Body of pancreas (tissue), 4 donors: ENCODE data around the gene SLCO6A1.

Experiments used
- POLR2A ChIP-seq, 3 donors: fragments of 450-650 bp; IDR thresholded peaks; one replicate each; pipeline ENCODE4 v1.6.1; 2016; ENCODE audit warnings: antibody characterized with exemption in 3 of 3, mild to moderate bottlenecking in 2 of 3
- TF ChIP-seq, protein P1 (sequence below), 7 experiments: fragments of 450-650 bp in 4 of 7; fragments of 200-600 bp in 3 of 7; sonication (generic) in 3 of 7; IDR thresholded peaks; one replicate each; pipeline ENCODE4 v1.5.1; 2016 to 2019; ENCODE audit warnings: antibody characterized with exemption in 7 of 7

DNA sequence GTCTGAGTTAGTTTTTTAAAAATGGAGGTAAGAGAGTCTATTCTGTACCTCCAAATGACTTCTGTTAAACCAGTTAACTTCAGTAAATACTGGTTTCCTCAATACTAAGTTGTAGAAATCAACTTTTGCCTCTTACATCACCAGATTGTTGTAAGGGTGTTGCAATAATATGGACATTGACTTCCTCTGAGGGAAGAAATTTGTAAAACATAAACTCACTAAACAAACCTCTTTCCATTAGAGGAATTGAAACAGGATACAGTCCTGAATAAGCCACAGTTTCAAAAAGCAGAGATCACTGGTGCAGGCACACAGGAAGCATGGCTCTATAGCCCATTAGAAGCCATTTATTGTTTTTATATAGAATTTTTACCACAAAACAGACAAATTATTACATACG lies 32.7 kb upstream of the SLCO6A1 start:
- TF ChIP-seq, protein P1, sequence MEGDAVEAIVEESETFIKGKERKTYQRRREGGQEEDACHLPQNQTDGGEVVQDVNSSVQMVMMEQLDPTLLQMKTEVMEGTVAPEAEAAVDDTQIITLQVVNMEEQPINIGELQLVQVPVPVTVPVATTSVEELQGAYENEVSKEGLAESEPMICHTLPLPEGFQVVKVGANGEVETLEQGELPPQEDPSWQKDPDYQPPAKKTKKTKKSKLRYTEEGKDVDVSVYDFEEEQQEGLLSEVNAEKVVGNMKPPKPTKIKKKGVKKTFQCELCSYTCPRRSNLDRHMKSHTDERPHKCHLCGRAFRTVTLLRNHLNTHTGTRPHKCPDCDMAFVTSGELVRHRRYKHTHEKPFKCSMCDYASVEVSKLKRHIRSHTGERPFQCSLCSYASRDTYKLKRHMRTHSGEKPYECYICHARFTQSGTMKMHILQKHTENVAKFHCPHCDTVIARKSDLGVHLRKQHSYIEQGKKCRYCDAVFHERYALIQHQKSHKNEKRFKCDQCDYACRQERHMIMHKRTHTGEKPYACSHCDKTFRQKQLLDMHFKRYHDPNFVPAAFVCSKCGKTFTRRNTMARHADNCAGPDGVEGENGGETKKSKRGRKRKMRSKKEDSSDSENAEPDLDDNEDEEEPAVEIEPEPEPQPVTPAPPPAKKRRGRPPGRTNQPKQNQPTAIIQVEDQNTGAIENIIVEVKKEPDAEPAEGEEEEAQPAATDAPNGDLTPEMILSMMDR (IDR thresholded peaks at IDR 0.05): no peak
- TF ChIP-seq POLR2A (IDR thresholded peaks at IDR 0.05): no peak
